HCT116 (cell line): ENCODE results near the gene ARL2. TPM values are rescaled to one million over a fixed set of nuclear protein-coding genes. Genes with fewer than 3 reads are reported as not detected.

Experiments
- ATAC-seq: fragments of 200-7000 bp; cut with Tn5 transposase; 2 replicates; pipeline ENCODE4 v1.9.1; 2020; ENCODE audit warnings: mild to moderate bottlenecking, moderate library complexity
- BruUV-seq: library from RNA; stranded (reverse); fragments of 400-500 nt; replicated peaks from 2 replicates; lab custom pipeline; 2021; lab: Mats Ljungman, UMichigan
- CTCF ChIA-PET: fragments of 300-600 bp; sonication (Branson Sonifier 250); formaldehyde crosslinking; loops from one replicate; lab custom pipeline; 2021; ENCODE audit warnings: antibody characterized with exemption; lab: Charles Lee
- POLR2A ChIA-PET: fragments of 300-600, 350-600 bp; sonication (Branson Sonifier 250); formaldehyde crosslinking; loops from one replicate; lab custom pipeline; 2021; ENCODE audit warnings: antibody characterized with exemption; lab: Charles Lee
- RAD21 ChIA-PET, 2 experiments: fragments of 300-600 bp; sonication (Branson Sonifier 250); formaldehyde crosslinking; loops; one replicate each; lab custom pipeline; 2023; ENCODE audit warnings: low total read pairs in 2 of 2; ENCODE audit not compliant: uncharacterized antibody in 2 of 2, unreplicated experiment in 2 of 2, low non-redundant PET in 1 of 2; lab: Charles Lee
- DNase-seq: peaks from one replicate; pipeline ENCODE4 v3.0.0-alpha.2; 2010; ENCODE audit warnings: low read depth, low spot score
- H2AFZ ChIP-seq: fragments of 200-600 bp; shearing (Covaris generic), sonication (generic); 2 replicates; pipeline ENCODE4 v1.6.1; 2017; ENCODE audit warnings: low read depth, mixed run types, mixed read lengths, antibody characterized with exemption, low read length; ENCODE audit not compliant: poor library complexity, severe bottlenecking
- H3K27ac ChIP-seq: 2 replicates; pipeline ENCODE4 v1.5.1; 2012; ENCODE audit warnings: low read depth, low read length
- H3K27me3 ChIP-seq: fragments of 200-600 bp; sonication (generic); 2 replicates; pipeline ENCODE4 v1.6.1; 2016; ENCODE audit warnings: mixed run types, low read length, mixed read lengths; ENCODE audit not compliant: insufficient read depth
- H3K36me3 ChIP-seq, 2 experiments: fragments of 200-500 bp in 1 of 2; fragments of 200-600 bp in 1 of 2; sonication (Bioruptor generic) in 1 of 2; sonication (generic) in 1 of 2; 2 replicates each; pipeline versions ENCODE4 v1.5.1 to v1.6.1; 2014 to 2016; ENCODE audit warnings: low read length in 2 of 2, inconsistent platforms in 1 of 2, mixed read lengths in 1 of 2, mixed run types in 1 of 2; ENCODE audit not compliant: insufficient read depth in 2 of 2, control insufficient read depth in 1 of 2
- H3K4me1 ChIP-seq, 2 experiments: fragments of 200-600 bp in 1 of 2; sonication (generic) in 1 of 2; 2 replicates each; pipeline versions ENCODE4 v1.5.1 to v1.6.1; 2012 to 2017; ENCODE audit warnings: low read length in 2 of 2, inconsistent platforms in 1 of 2, mild to moderate bottlenecking in 1 of 2, mixed read lengths in 1 of 2, mixed run types in 1 of 2, moderate library complexity in 1 of 2; ENCODE audit not compliant: insufficient read depth in 2 of 2, control insufficient read depth in 1 of 2
- H3K4me2 ChIP-seq: fragments of 200-600 bp; sonication (generic); 2 replicates; pipeline ENCODE4 v1.6.1; 2017; ENCODE audit warnings: mixed run types, low read length, mixed read lengths
- H3K4me3 ChIP-seq, 2 experiments: fragments of 200-600 bp in 1 of 2; sonication (generic) in 1 of 2; replicated peaks in 1 of 2; 2 replicates each; pipeline ENCODE4 v1.5.1; 2011 to 2016; ENCODE audit warnings: low read length in 2 of 2, control low read depth in 1 of 2, low read depth in 1 of 2, mild to moderate bottlenecking in 1 of 2, mixed read lengths in 1 of 2, mixed run types in 1 of 2
- H3K79me2 ChIP-seq: fragments of 200-600 bp; sonication (generic); 2 replicates; pipeline ENCODE4 v1.6.1; 2017; ENCODE audit warnings: mild to moderate bottlenecking, mixed run types, low read length, moderate library complexity, mixed read lengths; ENCODE audit not compliant: insufficient read depth
- H3K9ac ChIP-seq: fragments of 200-600 bp; sonication (generic); 2 replicates; pipeline ENCODE4 v1.6.1; 2016; ENCODE audit warnings: low read length, mixed read lengths
- H3K9me2 ChIP-seq: fragments of 200-600 bp; sonication (generic), shearing (Covaris generic); 2 replicates; pipeline ENCODE4 v1.6.1; 2017; ENCODE audit warnings: mixed run types, mild to moderate bottlenecking, moderate library complexity; ENCODE audit not compliant: insufficient read depth
- H3K9me3 ChIP-seq, 2 experiments: fragments of 200-500 bp in 1 of 2; fragments of 200-600 bp in 1 of 2; sonication (Bioruptor generic) in 1 of 2; sonication (generic) in 1 of 2; 2 replicates each; pipeline ENCODE4 v1.6.1; 2014 to 2017; ENCODE audit warnings: low read length in 2 of 2, mixed read lengths in 2 of 2, inconsistent platforms in 1 of 2, low read depth in 1 of 2, mild to moderate bottlenecking in 1 of 2, mixed run types in 1 of 2, moderate library complexity in 1 of 2; ENCODE audit not compliant: control insufficient read depth in 1 of 2, insufficient read depth in 1 of 2
- H4K20me1 ChIP-seq: fragments of 200-600 bp; sonication (generic), shearing (Covaris generic); 2 replicates; pipeline ENCODE4 v1.6.1; 2017; ENCODE audit warnings: mixed run types, mild to moderate bottlenecking, moderate library complexity; ENCODE audit not compliant: insufficient read depth
- CBX3 ChIP-seq: IDR thresholded peaks from 2 replicates; pipeline ENCODE4 v1.6.1; 2012; ENCODE audit warnings: low read depth
- EGR1 ChIP-seq: IDR thresholded peaks from 2 replicates; pipeline ENCODE4 v1.6.1; 2012; ENCODE audit warnings: low read depth
- EZH2 ChIP-seq: fragments of 200-600 bp; sonication (generic); IDR thresholded peaks from 2 replicates; pipeline ENCODE4 v1.6.1; 2017; ENCODE audit warnings: antibody characterized with exemption, mixed run types
- EZH2phosphoT487 ChIP-seq: fragments of 200-600 bp; IDR thresholded peaks from 2 replicates; pipeline ENCODE4 v1.6.1; 2018; ENCODE audit warnings: antibody characterized with exemption, borderline replicate concordance
- FOSL1 ChIP-seq: IDR thresholded peaks from 2 replicates; pipeline ENCODE4 v1.6.1; 2012; ENCODE audit warnings: low read depth
- JUND ChIP-seq: IDR thresholded peaks from 2 replicates; pipeline ENCODE4 v1.6.1; 2012
- MAX ChIP-seq: IDR thresholded peaks from 2 replicates; pipeline ENCODE4 v1.6.1; 2012
- POLR2A ChIP-seq: IDR thresholded peaks from 2 replicates; pipeline ENCODE4 v1.7.0; 2011; ENCODE audit warnings: borderline replicate concordance; ENCODE audit not compliant: insufficient read depth, insufficient read length; ENCODE audit errors: extremely low read depth
- POLR2AphosphoS5 ChIP-seq: IDR thresholded peaks from 2 replicates; pipeline ENCODE4 v1.6.1; 2011; ENCODE audit warnings: mild to moderate bottlenecking, low read depth, low read length, moderate library complexity
- RAD21 ChIP-seq: IDR thresholded peaks from 2 replicates; pipeline ENCODE4 v1.6.1; 2012; ENCODE audit warnings: low read depth, mild to moderate bottlenecking
- REST ChIP-seq: IDR thresholded peaks from 2 replicates; pipeline ENCODE4 v1.6.1; 2012; ENCODE audit warnings: low read depth
- SIN3A ChIP-seq: IDR thresholded peaks from 2 replicates; pipeline ENCODE4 v1.6.1; 2012; ENCODE audit warnings: low read depth
- SP1 ChIP-seq: IDR thresholded peaks from 2 replicates; pipeline ENCODE4 v1.6.1; 2012; ENCODE audit warnings: low read depth
- YY1 ChIP-seq: IDR thresholded peaks from 2 replicates; pipeline ENCODE4 v1.6.1; 2011; ENCODE audit warnings: low read length, low read depth, moderate library complexity, mild to moderate bottlenecking; ENCODE audit not compliant: insufficient replicate concordance; ENCODE audit errors: extremely low read depth
- ZFX ChIP-seq: fragments of 450-650 bp; IDR thresholded peaks from 2 replicates; pipeline ENCODE4 v1.6.1; 2017
- intact Hi-C: fragments of 100-400 bp; cut with micrococcal nuclease; formaldehyde crosslinking; loops from 2 replicates; pipeline ENCODE4 v1.10.0; 2022
- total RNA-seq: library from RNA; stranded (reverse); gene quantifications from one replicate; pipeline ENCODE4 v1.2.1, GENCODE V29; 2021; ENCODE audit not compliant: unreplicated experiment
- TF ChIP-seq, protein P1 (sequence below): IDR thresholded peaks from 2 replicates; pipeline ENCODE4 v1.6.1; 2011; ENCODE audit warnings: mild to moderate bottlenecking, low read length, moderate library complexity; ENCODE audit not compliant: insufficient replicate concordance; ENCODE audit errors: extremely low read depth
- TF ChIP-seq, protein P2 (sequence below), 3 experiments: fragments of 200-600 bp in 1 of 3; sonication (generic) in 1 of 3; IDR thresholded peaks in 2 of 3; conservative IDR thresholded peaks in 1 of 3; 2 replicates each; pipeline ENCODE4 v1.5.1; 2012 to 2017; ENCODE audit warnings: low read depth in 2 of 3, low read length in 2 of 3, antibody characterized with exemption in 1 of 3, borderline replicate concordance in 1 of 3, control low read depth in 1 of 3, mild to moderate bottlenecking in 1 of 3, mixed read lengths in 1 of 3, mixed run types in 1 of 3, moderate library complexity in 1 of 3; ENCODE audit not compliant: insufficient read depth in 1 of 3

The ARL2 gene
- total RNA-seq, 1 experiment from 2014 or later, result 68.7 TPM

GRCh38 chr11:65069217-65069616, 55.3 kb downstream of the ARL2 start:
- ChIA-PET POLR2A (no interaction called here), CTCF (interaction anchor here (0.6 kb wide), 1 partner anchor 150 kb away, joined by 3 read pairs; no protein-coding TSS in a partner anchor)

More at GRCh38 chr11:65069217-65069616, 55.3 kb downstream of the ARL2 start:
- BruUV-seq, result no TSS peak
- Histone ChIP-seq H3K9me3 (no peaks in the 10 kb centered on the region), H3K27me3 (no peaks in the 10 kb centered on the region), H3K27ac (no peak overlapping the region), H3K4me3 (no peak overlapping the region), H3K9me2 (no peaks in the 10 kb centered on the region)
- RAD21 ChIA-PET, result no interaction called here
- TF ChIP-seq, protein P1, sequence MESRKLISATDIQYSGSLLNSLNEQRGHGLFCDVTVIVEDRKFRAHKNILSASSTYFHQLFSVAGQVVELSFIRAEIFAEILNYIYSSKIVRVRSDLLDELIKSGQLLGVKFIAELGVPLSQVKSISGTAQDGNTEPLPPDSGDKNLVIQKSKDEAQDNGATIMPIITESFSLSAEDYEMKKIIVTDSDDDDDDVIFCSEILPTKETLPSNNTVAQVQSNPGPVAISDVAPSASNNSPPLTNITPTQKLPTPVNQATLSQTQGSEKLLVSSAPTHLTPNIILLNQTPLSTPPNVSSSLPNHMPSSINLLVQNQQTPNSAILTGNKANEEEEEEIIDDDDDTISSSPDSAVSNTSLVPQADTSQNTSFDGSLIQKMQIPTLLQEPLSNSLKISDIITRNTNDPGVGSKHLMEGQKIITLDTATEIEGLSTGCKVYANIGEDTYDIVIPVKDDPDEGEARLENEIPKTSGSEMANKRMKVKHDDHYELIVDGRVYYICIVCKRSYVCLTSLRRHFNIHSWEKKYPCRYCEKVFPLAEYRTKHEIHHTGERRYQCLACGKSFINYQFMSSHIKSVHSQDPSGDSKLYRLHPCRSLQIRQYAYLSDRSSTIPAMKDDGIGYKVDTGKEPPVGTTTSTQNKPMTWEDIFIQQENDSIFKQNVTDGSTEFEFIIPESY, result no peak
- TF ChIP-seq EZH2phosphoT487 (no peak), RAD21 (no peak), REST (no peak), POLR2AphosphoS5 (no peak), POLR2A (no peak), YY1 (no peak), SP1 (no peak), JUND (no peak), MAX (no peak), ZFX (no peak), CBX3 (no peak), EZH2 (no peak), FOSL1 (no peak), EGR1 (no peak), SIN3A (no peak)
- TF ChIP-seq, protein P2, sequence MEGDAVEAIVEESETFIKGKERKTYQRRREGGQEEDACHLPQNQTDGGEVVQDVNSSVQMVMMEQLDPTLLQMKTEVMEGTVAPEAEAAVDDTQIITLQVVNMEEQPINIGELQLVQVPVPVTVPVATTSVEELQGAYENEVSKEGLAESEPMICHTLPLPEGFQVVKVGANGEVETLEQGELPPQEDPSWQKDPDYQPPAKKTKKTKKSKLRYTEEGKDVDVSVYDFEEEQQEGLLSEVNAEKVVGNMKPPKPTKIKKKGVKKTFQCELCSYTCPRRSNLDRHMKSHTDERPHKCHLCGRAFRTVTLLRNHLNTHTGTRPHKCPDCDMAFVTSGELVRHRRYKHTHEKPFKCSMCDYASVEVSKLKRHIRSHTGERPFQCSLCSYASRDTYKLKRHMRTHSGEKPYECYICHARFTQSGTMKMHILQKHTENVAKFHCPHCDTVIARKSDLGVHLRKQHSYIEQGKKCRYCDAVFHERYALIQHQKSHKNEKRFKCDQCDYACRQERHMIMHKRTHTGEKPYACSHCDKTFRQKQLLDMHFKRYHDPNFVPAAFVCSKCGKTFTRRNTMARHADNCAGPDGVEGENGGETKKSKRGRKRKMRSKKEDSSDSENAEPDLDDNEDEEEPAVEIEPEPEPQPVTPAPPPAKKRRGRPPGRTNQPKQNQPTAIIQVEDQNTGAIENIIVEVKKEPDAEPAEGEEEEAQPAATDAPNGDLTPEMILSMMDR (IDR thresholded peaks at IDR 0.05 in 2 of 3, conservative IDR thresholded peaks at IDR 0.05 in 1 of 3; ENCODE audit: borderline replicate concordance in 1 of 3, insufficient read depth in 1 of 3, low read depth in 2 of 3, low read length in 2 of 3), result no peak
- TF ChIP-seq, all 23 proteins: peak for 0
- intact Hi-C loops, result no loop called here
- no peaks in the 10 kb centered on the region for H3K4me1 ChIP-seq
- H2AFZ ChIP-seq, result no peak overlapping the region
- H3K4me2 ChIP-seq, result no peak overlapping the region
- H3K9ac ChIP-seq, result no peak overlapping the region
- ATAC-seq (no peak), DNase-seq (no peak)
- H4K20me1 ChIP-seq, result no peaks in the 10 kb centered on the region
- no peaks in the 10 kb centered on the region for H3K79me2 ChIP-seq
- H3K36me3 ChIP-seq, result no peaks in the 10 kb centered on the region
